Measurements from ENCODE around the gene NFE2L2.

The NFE2L2 gene

GRCh38 chr2:177184606-177185005, 79.9 kb downstream of the NFE2L2 start:
- no peak for ATAC-seq
- TF ChIP-seq TCF4 (CRISPR knock-in tag; IDR thresholded peaks at IDR 0.05; ENCODE audit: borderline replicate concordance) (no peak), OSR1 (CRISPR knock-in tag; IDR thresholded peaks at IDR 0.05) (no peak), ARNTL (CRISPR knock-in tag; IDR thresholded peaks at IDR 0.05; ENCODE audit: borderline replicate concordance, low read depth) (no peak), GLIS3 (CRISPR knock-in tag; IDR thresholded peaks at IDR 0.05) (no peak)

- no peak for ATAC-seq
- no peak for TF ChIP-seq PPARA (CRISPR knock-in tag; IDR thresholded peaks at IDR 0.05; ENCODE audit: borderline replicate concordance)
- no peak for TF ChIP-seq POU6F1 (CRISPR knock-in tag; IDR thresholded peaks at IDR 0.05; ENCODE audit: borderline replicate concordance, low read depth)
- no peak for TF ChIP-seq TOX (CRISPR knock-in tag; IDR thresholded peaks at IDR 0.05; ENCODE audit: borderline replicate concordance)
- no peak for TF ChIP-seq ZNF565 (CRISPR knock-in tag; conservative IDR thresholded peaks at IDR 0.05; ENCODE audit: low read depth)
- no peak for TF ChIP-seq TCF4 (CRISPR knock-in tag; IDR thresholded peaks at IDR 0.05; ENCODE audit: borderline replicate concordance)
- no peak for TF ChIP-seq ZFP30 (CRISPR knock-in tag; IDR thresholded peaks at IDR 0.05)
- no peak for TF ChIP-seq ZC3H10 (CRISPR knock-in tag; IDR thresholded peaks at IDR 0.05)
Measured at GRCh38 chr2:177183860-177184259, 80.7 kb downstream of the NFE2L2 start.

Data from SK-N-SH treated with all-trans-retinoic acid at 6 μM for 48 hours (cell line).